PC-9 (cell line): ENCODE results near the gene VGF. TPM values are rescaled to one million over a fixed set of nuclear protein-coding genes. Genes with fewer than 3 reads are reported as not detected.
"Not testable (repeated sequence)": the region's sequence is repeated elsewhere in the genome, so short reads cannot be mapped to it uniquely, and the experiment has no call there.

Experiments
- BruUV-seq: library from RNA; stranded (reverse); fragments of 400-500 nt; replicated peaks from 2 replicates; lab custom pipeline; 2021; lab: Mats Ljungman, UMichigan
- CTCF ChIA-PET: fragments of 300-600 bp; sonication (Branson Sonifier 250); formaldehyde crosslinking; loops from one replicate; lab custom pipeline; 2022; ENCODE audit warnings: antibody characterized with exemption; lab: Charles Lee
- POLR2A ChIA-PET: fragments of 300-600 bp; sonication (Branson Sonifier 250); formaldehyde crosslinking; loops from one replicate; lab custom pipeline; 2022; ENCODE audit warnings: antibody characterized with exemption; ENCODE audit not compliant: unreplicated experiment; lab: Charles Lee
- DNase-seq, 2 experiments: peaks; one replicate each; pipeline versions ENCODE4 v3.0.0 to v3.0.0-alpha.2; 2015 to 2022; ENCODE audit warnings: mixed read lengths in 1 of 2
- H2AFZ ChIP-seq: fragments of 200-600 bp; sonication (generic); 2 replicates; pipeline ENCODE4 v1.8.1; 2017; ENCODE audit warnings: antibody characterized with exemption
- H3F3A ChIP-seq: fragments of 200-600 bp; sonication (generic); 2 replicates; pipeline ENCODE4 v1.8.1; 2017; ENCODE audit warnings: antibody characterized with exemption, mild to moderate bottlenecking, low read depth; ENCODE audit not compliant: insufficient read depth
- H3K27ac ChIP-seq: fragments of 200-600 bp; sonication (generic); 2 replicates; pipeline ENCODE4 v1.6.1; 2016; ENCODE audit warnings: mixed run types
- H3K27me3 ChIP-seq: fragments of 200-600 bp; sonication (generic); 2 replicates; pipeline ENCODE4 v1.6.1; 2016; ENCODE audit warnings: low read depth, mixed run types; ENCODE audit not compliant: insufficient read depth
- H3K36me3 ChIP-seq: fragments of 200-600 bp; sonication (generic); 2 replicates; pipeline ENCODE4 v1.6.1; 2016; ENCODE audit warnings: low read depth, mixed run types
- H3K4me1 ChIP-seq: fragments of 200-600 bp; sonication (generic); replicated peaks from 2 replicates; pipeline ENCODE4 v1.6.1; 2016; ENCODE audit warnings: mixed run types; ENCODE audit not compliant: insufficient read depth
- H3K4me2 ChIP-seq: fragments of 200-600 bp; sonication (generic); 2 replicates; pipeline ENCODE4 v1.6.1; 2017; ENCODE audit warnings: mixed run types
- H3K4me3 ChIP-seq: fragments of 200-600 bp; sonication (generic); 2 replicates; pipeline ENCODE4 v1.6.1; 2016; ENCODE audit warnings: mixed run types
- H3K79me2 ChIP-seq: fragments of 200-600 bp; sonication (generic); 2 replicates; pipeline ENCODE4 v1.6.1; 2017; ENCODE audit warnings: low read depth, mixed run types
- H3K9me2 ChIP-seq: fragments of 200-600 bp; sonication (generic); 2 replicates; pipeline ENCODE4 v1.8.1; 2017; ENCODE audit warnings: mild to moderate bottlenecking; ENCODE audit not compliant: insufficient read depth
- H3K9me3 ChIP-seq: fragments of 200-600 bp; sonication (generic); 2 replicates; pipeline ENCODE4 v1.8.1; 2016; ENCODE audit warnings: low read depth; ENCODE audit not compliant: insufficient read depth
- H4K20me1 ChIP-seq: fragments of 200-600 bp; sonication (generic); 2 replicates; pipeline ENCODE4 v1.8.1; 2017; ENCODE audit not compliant: insufficient read depth
- EZH2 ChIP-seq: fragments of 200-600 bp; sonication (generic); IDR thresholded peaks from 2 replicates; pipeline ENCODE4 v1.8.0; 2017; ENCODE audit warnings: antibody characterized with exemption, low read depth
- intact Hi-C: fragments of 100-400 bp; cut with micrococcal nuclease; formaldehyde crosslinking; loops from one replicate; pipeline ENCODE4 v1.10.0; 2022; ENCODE audit not compliant: unreplicated experiment
- total RNA-seq: library from RNA; stranded (reverse); gene quantifications from 2 replicates; pipeline ENCODE4 v1.2.3, GENCODE V29; 2021
- TF ChIP-seq, protein P1 (sequence below): fragments of 200-600 bp; sonication (generic); conservative IDR thresholded peaks from 2 replicates; pipeline ENCODE4 v1.6.1; 2017; ENCODE audit warnings: mixed run types, antibody characterized with exemption, mild to moderate bottlenecking, moderate library complexity

The VGF gene
- total RNA-seq, 1 experiment from 2014 or later = 2.1 TPM

DNA sequence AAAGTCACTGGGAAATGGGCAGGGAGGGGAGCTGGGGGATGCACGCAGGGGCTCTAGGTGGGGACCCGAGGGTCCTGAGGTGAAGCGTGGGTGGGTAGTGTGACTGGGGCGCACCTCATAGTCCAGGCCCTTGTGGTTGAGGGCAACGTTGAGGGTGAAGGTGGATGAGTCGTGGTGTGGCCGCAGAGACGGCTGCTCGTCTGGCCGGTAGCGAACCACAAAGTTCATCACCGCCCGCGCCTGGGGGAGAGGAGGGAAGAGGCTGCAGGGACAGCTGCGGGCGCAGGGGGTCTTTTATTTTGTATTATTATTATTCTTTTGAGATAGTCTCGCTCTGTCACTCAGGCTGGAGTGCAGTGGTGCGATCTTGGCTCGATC is 41.3 kb upstream of the VGF start:
- TF ChIP-seq, protein P1, sequence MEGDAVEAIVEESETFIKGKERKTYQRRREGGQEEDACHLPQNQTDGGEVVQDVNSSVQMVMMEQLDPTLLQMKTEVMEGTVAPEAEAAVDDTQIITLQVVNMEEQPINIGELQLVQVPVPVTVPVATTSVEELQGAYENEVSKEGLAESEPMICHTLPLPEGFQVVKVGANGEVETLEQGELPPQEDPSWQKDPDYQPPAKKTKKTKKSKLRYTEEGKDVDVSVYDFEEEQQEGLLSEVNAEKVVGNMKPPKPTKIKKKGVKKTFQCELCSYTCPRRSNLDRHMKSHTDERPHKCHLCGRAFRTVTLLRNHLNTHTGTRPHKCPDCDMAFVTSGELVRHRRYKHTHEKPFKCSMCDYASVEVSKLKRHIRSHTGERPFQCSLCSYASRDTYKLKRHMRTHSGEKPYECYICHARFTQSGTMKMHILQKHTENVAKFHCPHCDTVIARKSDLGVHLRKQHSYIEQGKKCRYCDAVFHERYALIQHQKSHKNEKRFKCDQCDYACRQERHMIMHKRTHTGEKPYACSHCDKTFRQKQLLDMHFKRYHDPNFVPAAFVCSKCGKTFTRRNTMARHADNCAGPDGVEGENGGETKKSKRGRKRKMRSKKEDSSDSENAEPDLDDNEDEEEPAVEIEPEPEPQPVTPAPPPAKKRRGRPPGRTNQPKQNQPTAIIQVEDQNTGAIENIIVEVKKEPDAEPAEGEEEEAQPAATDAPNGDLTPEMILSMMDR = no peak
- no peak for TF ChIP-seq EZH2
- no peaks in the 10 kb centered on the region for H3K9me2 ChIP-seq

DNA sequence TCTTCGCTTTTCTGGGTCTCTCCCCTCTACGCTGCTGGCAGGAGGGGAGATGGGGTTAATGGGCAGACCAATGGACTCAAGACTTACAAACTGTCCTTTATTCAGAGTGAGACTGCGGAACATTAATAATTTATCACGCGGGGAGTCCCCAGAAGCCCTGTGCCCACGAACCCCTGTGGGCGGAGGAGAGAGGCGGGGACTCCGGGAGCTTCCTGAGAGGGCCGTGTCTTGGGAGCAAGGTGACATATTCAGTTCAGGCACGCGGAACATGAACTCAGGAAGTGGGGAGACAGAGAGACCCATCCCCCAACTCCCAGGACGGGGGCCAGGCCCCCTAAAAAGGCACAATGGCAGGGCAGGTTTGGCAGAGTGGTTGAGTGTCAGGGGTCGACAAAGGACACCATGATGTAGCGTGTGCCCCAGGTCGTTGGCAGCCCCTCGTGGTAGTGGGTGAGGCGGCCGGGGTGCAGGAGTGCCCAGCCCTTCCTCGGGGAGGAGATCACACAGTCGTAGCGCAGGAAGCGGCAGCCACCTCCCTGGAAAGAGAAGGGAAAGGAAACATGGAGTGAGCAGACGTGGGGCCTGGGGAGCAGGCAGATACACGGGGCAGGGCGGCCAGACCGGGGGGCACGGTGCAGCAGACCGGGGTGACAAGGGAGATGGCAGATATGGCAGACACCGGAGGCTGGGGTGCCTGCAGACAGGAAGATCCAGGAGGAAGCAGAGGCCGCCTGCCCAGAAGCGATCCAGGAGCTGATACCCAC is 40.7 kb upstream of the VGF start:
- POLR2A ChIA-PET = no interaction called here
- Histone ChIP-seq H2AFZ (no peak overlapping the region), H3K27ac (no peak overlapping the region), H4K20me1 (no peaks in the 10 kb centered on the region), H3K79me2 (no peaks in the 10 kb centered on the region), H3K36me3 (no peaks in the 10 kb centered on the region), H3K9me2 (no peaks in the 10 kb centered on the region), H3K27me3 (no peaks in the 10 kb centered on the region), H3K4me2 (no peak overlapping the region), H3K4me3 (no peak overlapping the region), H3F3A (no peaks in the 10 kb centered on the region), H3K9me3 (no peaks in the 10 kb centered on the region), H3K4me1 (no peaks in the 10 kb centered on the region)
- BruUV-seq = no TSS peak
- DNase-seq = no peak
- TF ChIP-seq, protein P1 = no peak
- no peak for TF ChIP-seq EZH2
- intact Hi-C loops = no loop called here
- CTCF ChIA-PET = interaction anchor here (0.5 kb wide), 1 partner anchor 40 kb away, joined by 8 read pairs; no protein-coding TSS in a partner anchor

More for the DNA sequence above, 41.3 kb upstream of the VGF start:
- intact Hi-C loops = no loop called here
- no peaks in the 10 kb centered on the region for H3F3A ChIP-seq
- ChIA-PET POLR2A (no interaction called here), CTCF (no interaction called here)
- H3K79me2 ChIP-seq = no peaks in the 10 kb centered on the region
- H4K20me1 ChIP-seq = no peaks in the 10 kb centered on the region
- no peaks in the 10 kb centered on the region for H3K36me3 ChIP-seq
- no peak overlapping the region for H3K27ac ChIP-seq
- H2AFZ ChIP-seq = no peak overlapping the region
- no peaks in the 10 kb centered on the region for H3K27me3 ChIP-seq
- BruUV-seq = no TSS peak
- no peak for DNase-seq
- H3K4me1 ChIP-seq = no peaks in the 10 kb centered on the region
- no peak overlapping the region for H3K4me3 ChIP-seq
- H3K4me2 ChIP-seq = no peak overlapping the region
- H3K9me3 ChIP-seq = no peaks in the 10 kb centered on the region

DNA sequence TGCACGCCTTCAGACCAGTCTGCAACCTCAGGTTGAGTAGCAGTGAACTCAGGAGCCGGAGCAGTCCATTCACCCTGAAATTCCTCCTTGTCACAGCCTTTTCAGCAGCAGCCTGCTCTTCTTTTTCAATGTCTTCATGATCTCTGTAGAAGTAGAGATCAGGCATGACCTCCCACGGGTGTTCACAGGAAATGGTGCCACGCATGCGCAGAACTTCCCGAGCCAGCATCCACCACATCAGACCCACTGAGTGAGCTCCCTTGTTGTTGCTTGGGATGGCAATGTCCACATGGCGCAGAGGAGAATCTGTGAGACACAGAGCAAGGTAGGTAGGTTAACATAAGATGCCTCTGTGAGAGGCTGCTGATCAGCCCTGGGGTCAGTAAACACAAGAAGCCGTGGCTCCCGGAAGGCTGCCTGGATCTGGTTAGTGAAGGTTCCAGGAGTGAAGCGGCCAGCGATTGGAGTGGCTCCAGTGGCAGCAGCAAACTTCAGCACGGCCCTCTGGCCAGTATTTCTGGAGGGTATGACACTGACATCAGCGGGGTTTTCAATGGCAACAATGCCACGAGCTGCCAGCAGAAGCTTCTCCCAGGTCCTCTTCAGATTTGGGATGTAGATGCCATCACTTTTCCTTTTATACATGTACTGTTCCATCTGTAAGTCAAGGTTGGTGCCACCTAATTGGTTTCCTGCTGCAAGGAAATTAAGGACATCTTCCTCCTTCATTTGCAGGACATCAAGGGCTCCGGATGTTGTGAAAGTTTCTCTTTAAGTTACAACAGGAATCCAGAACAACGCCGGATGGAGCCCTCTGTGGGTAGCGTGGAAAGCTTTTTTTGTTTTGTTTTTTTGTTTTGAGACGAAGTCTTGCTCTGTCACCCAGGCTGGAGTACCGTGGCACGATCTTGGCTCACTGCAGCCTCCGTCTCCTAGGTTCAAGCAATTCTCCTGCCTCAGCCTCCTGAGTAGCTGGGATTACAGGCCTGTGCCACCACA is 38.7 kb upstream of the VGF start:
- H2AFZ ChIP-seq, H4K20me1 ChIP-seq, CTCF ChIA-PET, H3K27me3 ChIP-seq, intact Hi-C loops, H3K36me3 ChIP-seq, H3K79me2 ChIP-seq, H3K4me3 ChIP-seq, DNase-seq, H3K9me2 ChIP-seq, H3F3A ChIP-seq, H3K27ac ChIP-seq, H3K4me2 ChIP-seq, H3K9me3 ChIP-seq, H3K4me1 ChIP-seq, BruUV-seq: not testable (repeated sequence)
- POLR2A ChIA-PET = interaction anchor here (0.6 to 0.7 kb wide), 2 partner anchors 327 to 1039 kb away, joined by 5 to 13 read pairs; no protein-coding TSS in a partner anchor
